Adipose tissue (tissue), 3 donors: ENCODE measurements around the gene CZIB. TPM values are rescaled to one million over a fixed set of nuclear protein-coding genes. Genes with fewer than 3 reads are reported as not detected.
"Not testable (repeated sequence)": the region's sequence is repeated elsewhere in the genome, so short reads cannot be mapped to it uniquely, and the experiment has no call there.

Source experiments
- H3K27ac ChIP-seq: one replicate; pipeline ENCODE4 v1.5.1; 2013; ENCODE audit warnings: low read depth, low read length
- WGBS, 3 donors: extraction: QIAGEN DNeasy Blood & Tissue Kit; methylation state at CpG; one replicate each; pipeline ENCODE4 v1.1.7; 2013; 5-methylcytosine and 5-hydroxymethylcytosine counted together
- polyA plus RNA-seq, 3 donors: library from polyadenylated mRNA; stranded (reverse); fragments of 200-250 nt; gene quantifications; one replicate each; pipeline ENCODE4 v1.2.3, GENCODE V29; 2013
- donor health status: healthy with polysubstance abuse.
- donor health status: Bipolar disorder and iron deficiency.
- donor health status: healthy.

The CZIB gene
- polyA plus RNA-seq, 3 donors: 30.1 to 118 (median 74.5) TPM

DNA sequence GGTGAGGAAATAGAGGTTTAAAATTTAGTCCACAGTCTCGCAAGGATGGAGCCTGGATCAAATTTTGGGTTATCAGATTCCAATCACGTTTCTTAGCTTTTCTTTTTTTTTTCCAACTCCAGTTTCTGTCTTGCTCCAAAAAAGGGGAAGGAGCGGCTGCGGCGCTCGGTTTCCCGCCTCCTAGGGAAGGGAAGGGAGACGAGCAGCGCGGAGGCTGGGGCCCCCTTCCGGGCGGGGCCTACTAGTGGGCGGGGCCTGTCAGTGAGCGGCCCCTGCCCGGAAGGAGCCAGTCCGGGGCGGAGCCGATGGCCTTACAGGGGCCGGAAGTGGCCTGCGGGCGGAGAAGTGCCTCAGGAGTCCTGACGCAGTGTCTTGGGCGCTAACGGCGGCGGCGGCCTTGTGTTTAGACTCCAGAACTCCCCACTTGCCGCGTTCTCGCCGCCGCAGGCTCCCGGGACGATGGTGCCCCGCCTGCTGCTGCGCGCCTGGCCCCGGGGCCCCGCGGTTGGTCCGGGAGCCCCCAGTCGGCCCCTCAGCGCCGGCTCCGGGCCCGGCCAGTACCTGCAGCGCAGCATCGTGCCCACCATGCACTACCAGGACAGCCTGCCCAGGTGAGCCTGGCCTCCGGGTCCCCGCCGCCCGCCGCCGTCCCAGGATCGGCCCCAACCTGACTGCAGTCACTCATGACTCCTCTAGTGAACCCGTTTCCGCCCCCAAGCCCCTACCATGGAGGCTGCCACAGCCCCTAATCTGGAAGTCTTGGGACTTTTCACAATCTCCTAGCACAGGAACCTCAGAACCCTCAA is 23.7 kb downstream of the CZIB start, which contains the start of gene CPT2:
TSS of gene CPT2 (plus strand) at position 340 of the 806 bp plus-strand sequence. CDS start at position 460, 120 bp downstream.
- H3K27ac ChIP-seq: peak within 1 kb of the TSS; percentile 100
- 0% methylated on average over 44 to 57 of the region's 57 CpGs for WGBS, 3 donors

DNA sequence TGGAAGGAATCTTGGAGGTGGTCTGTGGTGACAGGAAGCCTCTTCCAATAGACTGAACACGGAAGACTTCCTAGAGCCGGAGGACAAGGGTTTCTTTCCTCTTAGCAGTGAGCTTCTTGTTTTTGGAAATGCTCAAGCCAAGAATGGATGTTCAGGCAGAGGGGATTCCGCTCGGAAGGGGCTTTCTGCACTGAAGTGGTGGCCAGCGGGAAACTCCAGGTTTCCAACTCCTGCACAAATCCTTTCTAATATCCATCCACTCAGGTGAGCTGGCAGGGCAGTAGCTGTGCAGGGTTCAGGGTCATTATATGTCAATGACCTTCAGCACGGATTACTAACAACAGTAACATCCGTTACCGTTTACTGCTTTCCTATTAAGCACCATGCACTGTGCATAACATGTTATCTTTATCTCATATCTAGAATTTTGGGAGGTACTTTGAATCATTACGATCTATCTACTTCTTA is 24.4 kb downstream of the CZIB start:
- no peak overlapping the region for H3K27ac ChIP-seq
- WGBS, 3 donors: 24 to 29% (median 29%) methylated on average over 9 of the region's 9 CpGs

DNA sequence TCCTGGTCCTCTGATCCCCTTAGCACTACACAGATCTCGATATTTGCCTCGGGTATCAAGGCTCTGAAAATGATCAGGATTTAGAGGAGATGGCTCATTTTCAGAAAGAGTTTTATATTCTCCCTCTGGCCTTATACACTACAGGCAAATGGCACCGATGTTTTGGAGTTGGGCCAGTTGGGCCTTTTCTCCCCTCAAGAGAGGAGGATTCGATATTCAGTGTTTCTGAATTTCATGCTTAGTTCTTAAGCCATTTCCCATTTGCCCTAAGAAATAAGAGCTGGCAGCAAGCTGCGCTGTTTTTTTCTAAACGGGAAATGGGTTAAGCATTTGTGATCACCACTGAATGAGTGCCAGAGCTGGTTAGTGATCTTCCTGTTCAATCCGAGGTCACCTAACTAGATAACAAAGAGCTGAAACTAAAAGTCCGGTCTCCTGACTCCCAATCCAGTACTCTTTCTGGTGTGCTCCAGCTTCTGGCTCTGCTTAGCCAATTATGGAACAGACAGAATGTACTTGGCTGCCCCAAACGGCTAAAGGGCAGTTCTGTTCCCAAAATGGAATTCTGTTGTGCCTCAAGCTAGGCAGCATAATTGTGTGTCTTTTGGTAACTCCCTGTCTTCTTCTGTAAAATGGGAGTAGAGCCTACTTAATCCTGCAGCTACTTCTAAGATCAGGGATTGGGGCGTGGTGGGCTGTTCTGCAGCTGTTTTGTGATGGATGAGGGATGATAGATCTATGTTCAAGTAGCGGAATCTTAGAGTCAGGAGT is 25.0 kb downstream of the CZIB start:
- 70 to 73% (median 72%) methylated on average over 11 of the region's 11 CpGs for WGBS, 3 donors

DNA sequence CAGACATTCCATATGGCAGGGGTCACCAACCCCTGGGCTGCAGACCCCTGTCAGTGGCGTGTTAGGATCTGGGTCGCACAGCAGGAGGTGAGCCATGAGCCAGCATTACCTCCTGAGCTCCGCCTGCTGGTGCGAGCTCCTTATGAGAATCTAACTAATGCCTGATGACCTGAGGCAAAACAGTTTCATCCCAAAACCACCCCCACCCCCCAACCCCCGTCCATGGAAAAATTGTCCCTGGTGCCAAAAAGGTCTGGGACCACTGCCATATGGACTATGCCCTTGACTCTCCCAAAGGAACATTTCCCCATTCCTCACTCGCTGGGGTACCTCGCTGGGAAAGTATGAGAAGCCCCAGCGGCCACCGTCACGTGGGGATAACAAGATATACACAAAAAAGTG is 30.2 kb downstream of the CZIB start:
- 50 to 82% (median 74%) methylated on average over 10 of the region's 10 CpGs for WGBS, 3 donors

More for the DNA sequence above, 25.0 kb downstream of the CZIB start:
- H3K27ac ChIP-seq: no peak overlapping the region

DNA sequence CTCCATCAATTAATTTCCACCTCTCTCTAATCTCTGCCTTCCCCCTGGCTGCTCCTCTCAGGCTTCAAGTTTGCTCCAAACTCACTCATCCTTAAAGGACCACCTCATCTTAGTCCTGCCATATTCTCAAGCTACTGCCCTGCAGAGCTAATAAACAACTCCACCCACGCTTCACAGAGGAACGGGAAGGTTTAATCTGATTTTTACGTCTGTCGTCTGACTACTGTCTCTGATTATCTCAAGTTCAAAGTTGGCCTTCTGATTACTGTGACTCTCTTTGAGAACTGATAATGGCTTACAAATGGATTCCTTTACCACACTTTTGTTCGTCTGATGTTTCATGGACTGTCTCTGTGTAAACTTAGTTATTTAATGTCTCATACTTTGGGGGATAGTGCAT is 31.4 kb downstream of the CZIB start:
- no peak overlapping the region for H3K27ac ChIP-seq
- 70 to 75% (median 73%) methylated on average over 5 of the region's 5 CpGs for WGBS, 3 donors

More for the DNA sequence above, 30.2 kb downstream of the CZIB start:
- no peak overlapping the region for H3K27ac ChIP-seq

DNA sequence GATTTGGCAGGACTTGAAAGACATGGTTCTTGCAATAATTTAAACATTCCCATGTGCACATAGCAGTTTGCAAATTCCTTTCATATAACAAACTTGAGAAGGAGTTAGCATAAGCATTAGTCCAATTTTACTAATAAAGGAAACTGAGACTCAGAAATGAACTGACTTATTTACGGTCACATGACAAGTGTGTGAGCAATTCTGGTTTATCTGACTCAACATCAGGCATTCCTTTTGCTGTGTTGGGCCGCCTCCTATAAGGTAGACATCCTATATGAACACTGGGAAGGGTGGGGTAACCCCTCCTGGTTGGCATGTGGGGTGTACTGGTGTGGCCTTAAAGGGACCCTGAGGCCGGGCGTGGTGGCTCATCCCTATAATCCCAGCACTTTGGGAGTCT is 32.3 kb downstream of the CZIB start:
- 86 to 93% (median 88%) methylated on average over 4 of the region's 4 CpGs for WGBS, 3 donors
- no peak overlapping the region for H3K27ac ChIP-seq

DNA sequence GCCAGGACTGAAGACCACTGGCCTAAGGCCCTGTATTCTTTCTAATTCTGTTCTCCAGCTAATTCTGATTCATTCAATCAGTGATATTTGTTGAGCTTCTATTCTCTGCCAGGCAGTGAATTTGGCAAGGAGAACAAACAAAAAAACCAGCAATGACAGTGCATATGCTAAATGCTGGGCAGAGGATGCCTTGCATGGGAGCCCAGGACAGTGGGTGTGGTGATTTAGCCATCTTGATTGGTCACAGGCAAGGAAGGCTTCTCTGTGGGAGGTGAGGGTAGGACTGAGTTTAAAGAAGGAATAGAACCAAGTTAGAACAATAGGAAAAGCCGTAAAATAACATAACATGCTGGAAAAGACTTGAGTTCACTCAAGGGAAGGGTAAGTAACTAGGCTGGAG is 33.0 kb downstream of the CZIB start:
- 83 to 96% (median 93%) methylated on average over 1 of the region's 1 CpG for WGBS, 3 donors
- H3K27ac ChIP-seq: no peak overlapping the region

DNA sequence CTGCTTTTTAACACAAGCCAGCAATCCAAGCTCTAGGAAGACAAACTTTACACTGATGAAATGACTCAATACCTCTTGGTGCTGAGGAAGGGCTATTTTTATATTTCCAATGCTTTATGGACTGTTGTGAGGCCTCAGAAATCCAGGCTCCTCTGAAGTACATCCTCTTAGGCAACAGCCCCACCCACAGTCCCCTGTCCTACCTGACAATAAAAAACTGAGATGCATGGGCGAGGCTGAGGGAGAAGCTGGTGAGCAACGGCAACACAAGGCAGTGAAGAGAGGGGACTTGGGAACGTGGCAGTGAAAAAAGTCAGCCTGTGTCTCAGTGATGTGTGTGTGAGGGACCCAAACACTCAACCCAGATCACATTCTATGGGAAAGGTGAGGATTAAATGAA is 33.9 kb downstream of the CZIB start:
- H3K27ac ChIP-seq: no peak overlapping the region
- WGBS, 3 donors: 79 to 85% (median 80%) methylated on average over 3 of the region's 3 CpGs

DNA sequence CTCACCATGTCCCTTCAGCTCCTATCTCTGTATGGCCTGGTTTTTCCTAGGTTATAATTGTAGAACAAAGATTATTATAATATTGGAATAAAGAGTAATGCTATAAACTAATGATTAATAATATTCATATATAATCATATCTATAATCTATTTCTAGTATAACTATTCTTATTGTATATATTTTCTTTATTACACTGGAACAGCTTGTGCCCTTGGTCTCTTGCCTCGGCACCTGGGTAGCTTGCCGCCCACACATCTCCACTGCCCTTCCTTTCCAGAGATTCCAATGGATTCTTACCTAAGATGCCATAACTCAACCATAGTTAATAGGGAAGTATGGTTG is 34.5 kb downstream of the CZIB start:
- 52 to 85% (median 75%) methylated on average over 2 of the region's 2 CpGs for WGBS, 3 donors
- H3K27ac ChIP-seq: not testable (repeated sequence)

DNA sequence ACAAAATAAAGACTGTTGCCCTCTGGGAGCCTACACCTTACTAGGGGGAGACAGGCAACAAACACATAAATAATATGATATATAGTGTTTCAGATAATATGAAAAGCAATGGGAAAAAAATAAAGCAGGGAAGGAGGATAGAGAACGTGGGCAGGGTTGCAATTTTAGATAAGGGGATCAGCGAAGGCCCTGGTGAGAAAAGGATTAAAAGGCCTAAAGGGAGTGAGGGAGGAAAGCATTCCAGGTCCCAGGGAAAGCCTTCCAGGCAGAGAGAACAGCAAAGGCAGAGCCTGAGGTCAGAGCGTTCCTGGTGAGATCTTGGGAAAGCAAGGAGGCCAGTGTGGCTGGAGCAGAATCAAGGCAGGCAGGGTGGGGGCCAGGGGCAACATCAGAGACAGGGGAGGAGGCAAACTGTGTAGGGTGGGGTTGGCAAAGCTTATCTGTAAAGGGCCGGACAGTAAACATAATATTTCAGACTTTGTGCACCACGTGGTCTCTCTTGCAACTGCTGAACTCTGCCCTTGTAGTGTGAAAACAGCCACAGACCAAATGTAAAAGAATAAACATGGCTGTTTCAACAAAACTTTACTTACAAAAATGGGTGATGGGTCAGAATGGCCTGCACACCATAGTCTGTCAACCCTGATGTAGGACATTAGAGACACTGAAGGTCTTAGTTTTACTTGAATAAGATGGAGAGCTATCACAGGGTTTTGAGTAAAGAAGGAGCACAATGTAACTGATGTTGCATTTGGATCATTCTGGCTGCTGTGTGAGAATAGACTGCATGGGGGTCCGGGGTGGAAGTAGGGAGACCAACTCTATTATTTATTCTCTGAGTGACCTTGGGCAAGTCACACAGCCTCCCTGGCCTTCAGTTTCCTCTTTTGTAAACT is 37.1 kb downstream of the CZIB start:
- 31 to 63% (median 47%) methylated on average over 6 of the region's 6 CpGs for WGBS, 3 donors

DNA sequence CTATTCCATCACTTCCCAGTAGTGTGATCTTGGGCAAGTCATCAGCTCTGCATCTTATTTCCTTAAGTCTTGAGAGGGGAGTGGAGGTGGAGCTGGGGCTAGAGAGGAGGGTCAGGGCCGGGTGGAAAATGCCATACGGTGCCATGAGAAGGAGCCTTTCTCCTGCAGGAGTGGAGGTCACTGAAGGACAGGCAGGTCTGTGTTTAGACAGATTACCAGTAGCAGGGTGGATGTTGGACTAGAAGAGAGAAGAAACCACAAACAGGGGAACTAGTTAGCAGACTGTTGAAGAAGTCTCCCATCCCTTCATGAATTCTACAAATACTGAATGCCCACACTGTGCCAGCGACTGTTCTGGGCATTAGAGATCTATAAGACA is 37.7 kb downstream of the CZIB start:
- no peak overlapping the region for H3K27ac ChIP-seq
- 64 to 67% (median 66%) methylated on average over 3 of the region's 3 CpGs for WGBS, 3 donors

More for the DNA sequence above, 37.1 kb downstream of the CZIB start:
- no peak overlapping the region for H3K27ac ChIP-seq

DNA sequence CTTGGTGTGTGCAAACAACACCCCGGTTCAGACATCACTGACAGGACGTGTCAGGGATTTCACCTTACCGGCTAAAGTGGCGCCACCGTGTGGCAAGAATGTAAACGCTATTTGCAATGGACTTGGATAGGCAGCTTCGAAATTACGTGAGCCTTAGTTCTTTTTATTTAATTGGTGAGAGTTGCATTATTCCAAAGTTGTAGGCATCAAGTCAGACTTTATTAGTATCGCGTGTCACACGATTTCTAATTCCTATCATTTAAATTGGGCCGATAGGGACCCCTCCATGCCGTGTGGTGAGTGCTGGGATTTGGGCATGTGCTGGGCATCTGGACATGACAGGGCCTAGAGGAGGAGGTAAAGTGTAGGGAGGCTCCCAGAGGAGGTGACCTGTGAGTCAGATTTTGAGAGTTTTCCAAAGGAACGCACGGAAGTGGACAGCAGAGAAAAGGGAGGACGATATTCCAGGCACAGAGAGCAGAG is 38.3 kb downstream of the CZIB start:
- WGBS, 3 donors: 14 to 17% (median 16%) methylated on average over 16 of the region's 16 CpGs
- no peak overlapping the region for H3K27ac ChIP-seq

DNA sequence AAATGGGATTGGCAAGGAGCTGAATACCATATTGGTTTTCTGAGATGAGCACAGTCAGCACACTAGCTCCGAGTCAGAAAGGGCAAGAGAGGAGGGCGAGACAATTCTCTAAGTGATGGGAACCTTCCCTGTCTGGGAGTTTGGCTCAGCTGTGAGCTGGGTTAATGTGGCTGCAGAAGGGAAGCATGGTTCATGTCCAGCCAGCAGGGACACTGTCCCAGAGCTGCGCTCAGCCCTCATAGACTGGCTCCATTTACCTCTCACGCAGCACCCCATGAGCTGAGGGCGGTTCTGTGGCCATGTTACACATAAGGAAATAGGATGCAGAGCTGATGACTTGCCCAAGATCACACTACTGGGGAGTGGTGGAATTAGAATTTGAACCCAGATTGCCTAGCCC is 39.5 kb downstream of the CZIB start:
- 92 to 100% (median 97%) methylated on average over 5 of the region's 5 CpGs for WGBS, 3 donors

DNA sequence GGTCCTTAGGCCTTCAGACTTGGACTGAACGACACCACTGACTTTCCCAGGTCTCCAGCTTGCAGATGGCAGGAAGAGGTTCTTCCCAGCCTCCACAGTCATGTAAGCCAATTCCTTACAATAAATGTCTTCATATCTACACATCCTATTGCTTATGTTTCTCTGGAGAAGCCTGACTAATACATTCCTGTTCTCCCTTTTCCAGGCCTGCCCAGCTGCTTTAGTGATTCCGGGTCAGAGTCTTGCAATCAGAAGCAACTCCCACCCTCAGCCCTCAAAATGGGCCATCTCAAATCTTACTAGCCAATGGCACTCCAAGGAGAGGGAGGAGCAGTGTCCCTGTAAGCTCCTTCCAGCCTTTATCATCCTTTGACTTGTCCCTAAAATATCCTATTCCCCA is 40.2 kb downstream of the CZIB start:
- no peak overlapping the region for H3K27ac ChIP-seq
- WGBS, 3 donors: 74 to 83% (median 81%) methylated on average over 2 of the region's 2 CpGs

More for the DNA sequence above, 39.5 kb downstream of the CZIB start:
- no peak overlapping the region for H3K27ac ChIP-seq

DNA sequence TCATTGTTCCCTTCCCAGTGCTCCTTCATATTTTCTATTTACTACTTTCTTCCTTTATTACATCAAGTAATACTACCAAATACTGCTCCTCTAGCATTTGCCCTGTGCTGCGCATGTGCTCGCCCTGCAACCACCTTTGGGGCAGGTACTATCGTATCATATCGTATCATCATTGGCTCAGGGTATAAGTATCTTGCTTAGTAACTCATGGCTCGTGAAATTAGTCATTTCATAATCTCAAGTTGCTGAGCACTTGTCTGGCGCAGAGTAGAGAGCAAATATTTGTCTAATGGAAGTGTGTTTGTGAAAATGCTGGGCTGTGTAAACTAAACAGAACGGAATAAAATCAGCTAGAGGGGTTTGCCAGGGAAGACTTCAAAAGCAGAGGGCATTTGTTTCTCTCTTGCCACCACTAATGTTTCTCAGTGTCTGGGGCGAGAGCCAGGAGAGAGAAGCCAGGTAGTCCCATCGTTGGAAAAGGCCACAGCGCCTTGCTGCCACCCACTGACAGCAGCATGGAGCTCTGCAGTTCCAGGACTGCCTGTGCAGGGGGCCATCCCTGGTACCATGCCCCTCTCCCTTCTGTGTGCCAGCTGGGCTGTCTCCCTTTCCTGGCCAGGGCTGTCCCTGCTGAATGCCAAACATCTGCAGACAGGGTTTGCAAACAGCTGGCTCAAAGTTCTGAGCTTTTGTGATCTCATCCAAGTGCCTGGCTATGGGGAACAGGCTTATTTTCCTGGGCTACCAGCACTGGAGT is 43.8 kb downstream of the CZIB start:
- no peak overlapping the region for H3K27ac ChIP-seq
- WGBS, 3 donors: 20 to 64% (median 61%) methylated on average over 10 of the region's 10 CpGs

DNA sequence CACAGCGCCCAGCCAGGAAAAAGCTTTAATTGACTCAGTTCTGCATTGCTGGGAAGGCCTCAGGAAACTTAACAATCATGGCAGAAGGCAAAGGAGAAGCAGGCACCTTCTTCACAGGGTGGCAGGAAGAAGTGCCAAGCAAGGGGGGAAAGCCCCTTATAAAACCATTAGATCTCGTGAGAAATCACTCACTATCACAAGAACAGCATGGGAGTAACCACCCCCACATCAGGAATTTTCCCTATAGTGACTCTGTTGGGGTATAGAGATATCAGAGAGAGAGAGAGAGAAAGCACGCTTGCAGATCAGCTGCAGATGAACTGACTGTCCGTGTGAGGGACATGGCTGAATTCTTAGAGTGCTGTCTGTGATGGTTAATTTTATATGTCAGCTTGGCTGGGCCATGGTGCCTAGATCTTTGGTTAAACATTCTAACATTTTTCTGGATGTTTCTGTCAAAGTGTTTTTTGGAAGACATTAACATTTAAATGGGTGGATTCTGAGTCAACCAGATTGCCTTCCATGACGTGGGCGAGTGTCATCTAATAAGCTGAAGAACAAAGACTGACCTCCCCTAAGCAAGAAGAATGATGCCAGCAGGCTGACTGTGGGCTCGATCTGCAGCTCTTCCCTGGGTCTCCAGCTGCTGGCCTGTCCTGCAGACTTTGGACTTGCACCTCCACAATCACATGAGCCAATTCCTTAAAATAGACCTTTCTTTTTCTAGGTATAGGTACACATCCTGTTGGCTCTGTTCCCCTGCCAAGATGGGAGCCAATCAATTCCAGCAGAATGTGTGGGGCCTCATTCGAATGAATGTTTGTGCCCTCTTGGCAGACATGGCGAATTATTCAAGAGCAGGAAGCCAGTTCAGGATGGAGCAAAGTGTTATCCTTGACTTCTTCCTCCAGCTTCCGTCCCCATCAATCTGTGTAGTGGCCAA is 45.2 kb downstream of the CZIB start:
- WGBS, 3 donors: 58 to 79% (median 78%) methylated on average over 10 of the region's 10 CpGs
- no peak overlapping the region for H3K27ac ChIP-seq
